HUDEP-2 (cell line): ENCODE data around the gene FOXP1.

Experiments used
- DNase-seq, 76 experiments: peaks; one replicate each; lab custom pipeline; 2025; ENCODE audit not compliant: unreplicated experiment in 76 of 76; lab: John Stamatoyannopoulos, UW

FOXP1 gene

DNA sequence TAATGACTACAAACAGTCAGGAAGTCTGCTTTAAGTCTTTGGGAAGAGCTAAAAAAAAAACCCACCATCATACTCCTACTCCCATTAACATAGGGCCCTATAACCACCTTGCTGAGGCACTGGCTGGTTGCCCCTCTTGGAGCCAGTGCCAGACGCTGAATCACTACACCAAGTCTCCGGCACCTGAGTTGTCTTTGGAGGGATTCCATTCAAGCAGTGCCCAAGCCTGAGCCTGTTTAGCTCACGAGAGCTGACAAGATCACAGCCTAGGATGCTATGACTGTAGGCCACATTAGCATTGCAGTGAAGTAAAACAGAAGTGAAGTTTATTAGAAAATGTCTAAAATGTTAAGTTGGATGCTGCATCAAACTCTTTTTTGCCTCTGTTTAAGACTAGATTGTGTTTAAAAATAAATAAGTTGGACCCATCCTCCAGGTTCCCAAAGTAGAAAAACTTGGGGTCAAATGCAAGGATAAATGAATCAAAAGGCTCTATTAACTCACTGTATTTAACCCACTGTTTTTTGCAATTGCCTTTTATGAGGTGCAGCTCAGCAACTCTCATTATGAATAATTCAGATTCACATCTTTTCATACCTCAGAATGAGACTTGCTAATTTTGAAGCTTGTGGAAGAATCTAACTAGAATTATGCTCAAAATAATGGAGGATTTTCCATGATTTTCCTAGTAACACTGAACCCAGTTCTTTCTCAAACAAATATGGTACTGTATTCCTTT lies 461.9 kb downstream of the FOXP1 start:
- DNase-seq = no peak

DNA sequence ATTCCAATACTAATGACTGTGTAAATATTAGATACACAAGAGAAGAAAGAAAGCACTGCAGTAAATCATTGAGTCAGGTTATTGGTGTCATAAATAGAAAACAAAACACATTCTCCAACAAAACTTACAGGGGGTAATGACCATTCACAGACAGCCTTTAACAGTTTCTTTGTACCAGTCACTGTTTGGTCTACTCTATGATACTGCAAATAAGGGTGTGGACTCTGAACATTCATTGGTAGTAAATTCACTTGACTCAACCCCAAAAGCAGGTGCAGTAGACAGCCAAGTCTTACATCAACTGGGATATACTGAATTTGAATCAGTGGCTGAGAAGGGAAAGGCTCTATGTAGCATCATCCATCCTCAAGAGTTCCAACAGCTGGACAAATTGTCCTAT lies 463.5 kb downstream of the FOXP1 start:
- DNase-seq = no peak

DNA sequence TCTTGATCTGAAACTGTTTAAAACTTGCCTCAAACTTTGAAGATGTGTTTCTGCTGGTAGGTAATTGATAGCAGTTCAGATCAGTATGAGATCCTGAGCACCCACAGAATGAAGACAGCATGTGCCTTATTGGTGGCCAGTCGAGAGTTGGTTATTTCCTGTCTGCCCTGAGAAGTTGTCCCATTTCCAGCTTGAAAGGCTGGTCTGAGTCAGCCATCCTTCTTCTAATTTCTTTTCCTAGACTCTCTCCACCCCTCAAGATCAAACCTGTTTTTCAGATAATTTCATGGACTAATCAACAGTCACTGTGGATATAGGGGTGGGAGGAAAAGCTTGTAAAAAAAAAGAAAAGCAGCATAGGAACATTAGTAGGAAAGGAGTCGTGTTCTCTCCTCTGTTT lies 464.4 kb downstream of the FOXP1 start:
- no peak for DNase-seq

DNA sequence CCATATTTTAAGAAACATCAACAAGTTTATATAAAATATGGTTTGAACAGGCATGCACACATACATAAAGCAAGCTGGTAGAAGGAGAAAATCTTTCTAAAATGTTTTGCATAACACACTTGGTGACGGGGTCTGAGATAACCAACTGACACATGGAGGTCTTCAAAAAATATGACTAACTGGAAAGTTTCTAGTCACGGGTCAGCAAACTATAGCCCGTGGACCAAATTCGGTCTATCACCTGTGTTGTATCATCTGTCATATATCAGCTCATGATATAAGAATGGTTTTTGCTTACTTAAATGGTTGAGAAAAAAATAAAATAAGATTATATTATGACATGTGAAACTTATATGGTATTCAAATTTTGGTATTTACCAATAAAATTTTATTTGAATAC lies 465.1 kb downstream of the FOXP1 start:
- DNase-seq = no peak

DNA sequence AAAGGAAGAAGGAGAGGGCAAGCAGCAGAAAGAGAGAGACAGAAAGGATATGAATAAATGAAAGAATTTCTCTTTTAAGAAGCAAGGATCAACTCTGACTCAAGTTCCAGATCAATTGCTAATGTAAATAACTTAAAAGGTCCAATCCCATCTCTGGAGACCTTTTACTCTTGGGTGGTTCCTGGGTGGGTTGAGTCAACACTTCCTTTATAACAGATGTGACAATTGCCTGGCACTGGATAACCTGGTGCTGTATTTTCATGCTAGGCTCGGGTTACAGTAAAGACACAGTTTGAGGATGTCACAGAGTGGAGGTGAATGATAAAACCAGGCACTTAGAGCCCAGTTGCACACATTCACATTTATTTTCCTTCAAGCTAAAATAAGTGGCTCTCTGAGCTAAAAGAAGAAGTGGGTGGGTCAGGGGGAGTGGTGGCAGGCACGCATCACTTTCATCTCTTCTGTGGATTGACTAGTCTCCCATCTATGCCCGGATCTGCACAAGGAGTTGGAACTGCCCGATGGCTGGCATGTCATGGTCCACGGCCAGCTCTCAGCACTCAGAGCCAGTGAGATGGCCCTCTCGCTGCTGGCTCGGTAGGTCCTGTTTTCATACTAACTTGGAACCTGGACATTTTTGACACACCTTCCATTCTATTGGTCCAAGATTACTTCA lies 465.8 kb downstream of the FOXP1 start:
- no peak for DNase-seq

DNA sequence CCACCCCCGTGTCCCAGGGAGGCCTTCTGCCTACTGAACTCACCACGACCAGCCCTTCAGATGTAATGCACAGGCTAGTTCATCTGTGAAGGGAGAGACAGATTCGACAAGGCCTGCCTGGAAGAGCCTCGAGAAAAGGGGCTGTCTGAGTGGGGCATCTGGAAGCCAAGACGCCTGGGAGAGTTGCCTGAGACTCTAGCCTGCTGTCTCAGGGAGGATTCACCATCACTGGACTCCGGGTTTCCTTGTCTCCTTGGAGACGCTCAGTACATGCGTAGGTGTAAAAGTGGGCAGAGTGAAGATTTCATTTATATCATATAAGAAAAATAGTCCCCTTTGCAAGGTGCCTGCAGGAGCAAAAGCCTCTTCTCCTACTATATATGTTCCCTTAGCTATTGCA lies 468.9 kb downstream of the FOXP1 start:
- DNase-seq = no peak

DNA sequence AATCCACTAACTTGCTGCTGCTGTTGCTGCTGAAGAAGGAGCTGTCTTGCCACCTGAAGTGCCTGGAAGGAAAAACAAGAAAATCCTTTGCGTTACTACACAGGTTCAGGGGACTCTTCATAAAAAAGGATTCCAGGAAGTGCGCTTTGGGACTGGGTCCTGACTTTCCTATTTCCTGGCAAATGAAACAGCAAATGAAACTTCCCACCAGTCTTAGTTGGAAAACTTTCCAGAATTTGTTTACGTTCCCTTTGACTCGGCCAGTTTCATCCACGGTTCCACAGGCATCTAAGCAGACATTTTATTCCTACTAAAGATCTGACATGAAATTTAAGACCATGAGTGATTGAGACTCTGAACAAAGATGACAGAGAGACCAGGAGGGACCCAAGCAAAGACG lies 471.0 kb downstream of the FOXP1 start:
- no peak for DNase-seq

DNA sequence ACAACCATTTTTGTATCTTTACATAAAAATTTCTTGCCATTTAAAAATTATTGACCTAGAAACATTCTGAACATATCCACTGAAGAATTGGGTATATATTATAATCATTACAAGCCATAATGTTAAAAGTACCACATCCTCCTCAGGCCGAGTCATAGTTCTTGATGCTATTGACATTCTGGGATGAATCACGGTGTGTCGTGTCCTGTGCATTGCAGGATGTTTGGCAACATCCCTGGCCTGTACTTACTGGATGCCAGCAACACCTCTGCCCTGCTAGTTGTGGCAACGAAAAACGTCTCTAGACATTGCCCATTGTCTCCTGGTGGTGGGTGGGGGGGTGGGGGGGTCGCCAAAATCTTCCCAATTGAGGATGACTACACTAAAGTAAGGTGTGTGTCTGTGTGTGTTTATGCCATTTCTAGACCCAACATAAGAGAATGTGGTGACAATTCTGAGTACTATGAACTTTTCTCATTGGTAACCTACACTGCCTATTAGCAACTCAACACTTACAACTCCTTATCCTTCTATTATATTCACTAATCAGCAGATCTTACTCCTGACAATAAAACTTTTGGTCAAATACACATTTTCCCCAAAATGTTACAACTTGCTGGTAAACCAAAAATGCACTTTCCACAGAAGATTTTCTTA lies 471.6 kb downstream of the FOXP1 start:
- DNase-seq = no peak

DNA sequence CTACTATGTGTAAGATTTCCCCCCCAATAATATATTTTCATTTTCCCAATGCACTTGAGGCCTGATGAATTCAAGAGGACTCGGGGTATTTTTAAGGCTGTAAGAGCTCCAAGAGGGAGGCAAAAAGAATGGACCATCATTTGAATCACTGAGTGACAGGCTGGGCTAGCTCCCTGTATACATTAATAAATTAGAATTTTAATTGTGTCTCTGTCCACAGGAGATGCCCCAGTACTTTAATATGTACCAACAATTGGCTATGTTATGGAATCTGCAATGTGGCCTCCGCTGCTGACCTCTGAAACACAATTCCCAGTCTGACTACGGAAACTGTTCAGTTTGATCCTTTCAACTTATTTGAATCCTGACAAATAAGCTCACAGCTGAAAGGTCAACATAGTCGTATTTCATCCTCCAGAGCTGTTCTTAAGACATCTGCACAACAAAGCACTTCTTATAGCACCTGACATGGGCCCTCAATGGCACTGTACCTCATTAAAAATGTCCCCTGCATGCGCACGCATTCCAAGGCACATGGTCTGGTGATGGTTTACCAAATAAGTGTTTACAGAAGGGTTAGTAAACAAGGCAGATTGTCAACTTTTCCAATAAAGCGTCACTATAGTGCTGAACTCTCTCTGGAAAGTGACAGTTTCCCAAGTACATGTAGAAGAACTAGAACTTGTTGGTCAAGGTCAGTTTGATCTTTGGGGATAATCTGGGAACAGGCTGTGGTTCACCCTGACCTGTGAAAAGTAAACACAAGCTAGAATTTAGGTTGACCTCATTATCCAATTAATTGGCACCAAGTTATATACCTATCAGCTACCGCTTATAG lies 472.9 kb downstream of the FOXP1 start:
- no peak for DNase-seq

DNA sequence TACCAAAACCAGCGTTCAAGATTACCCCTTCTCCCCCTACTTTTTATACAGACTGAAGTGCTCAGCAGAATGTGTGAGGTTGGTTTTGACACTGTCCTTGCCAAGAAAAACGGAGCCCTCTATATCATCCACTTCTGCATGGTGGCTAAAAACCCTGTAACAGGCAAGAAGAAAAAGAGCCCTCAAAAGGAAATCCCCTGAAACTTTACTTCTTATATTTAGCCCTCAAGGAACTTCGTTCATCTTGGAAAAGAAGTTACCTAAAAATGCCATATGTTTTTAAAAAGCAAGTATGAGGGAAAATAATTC lies 473.6 kb downstream of the FOXP1 start:
- DNase-seq = no peak

DNA sequence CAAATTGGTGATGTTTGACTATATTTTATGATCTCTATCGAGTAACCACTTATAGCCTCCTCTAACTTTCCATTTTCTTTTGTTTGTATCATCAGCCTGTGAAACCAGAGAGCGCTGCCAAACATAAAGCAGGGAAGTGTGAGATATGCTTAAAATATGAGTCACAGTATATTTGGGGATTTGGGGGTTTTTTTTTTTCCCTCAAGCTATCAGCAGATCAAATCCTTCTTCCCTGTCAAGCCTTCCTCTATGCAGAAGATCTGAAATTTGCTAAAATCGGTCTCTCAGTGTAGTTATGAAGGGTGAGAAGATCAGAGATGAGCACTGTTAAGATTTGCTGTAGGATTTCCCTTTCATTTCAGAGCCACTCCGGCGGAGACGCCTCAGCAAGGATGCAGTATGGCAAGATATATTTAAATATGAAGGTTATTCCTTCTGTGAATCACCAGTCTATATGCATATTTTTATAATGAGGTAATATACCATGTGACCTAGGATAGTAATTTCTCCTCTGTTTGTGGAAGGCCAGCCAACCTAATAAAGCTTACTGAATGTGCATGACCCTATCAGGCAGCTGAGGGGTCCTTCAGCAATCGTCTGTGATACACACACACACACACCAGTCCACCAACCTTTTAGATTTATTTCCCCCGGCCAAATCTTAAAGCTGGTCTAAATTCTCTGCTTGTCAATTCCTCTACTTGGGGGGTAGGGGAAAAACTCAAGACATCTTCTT lies 474.1 kb downstream of the FOXP1 start:
- DNase-seq = no peak

DNA sequence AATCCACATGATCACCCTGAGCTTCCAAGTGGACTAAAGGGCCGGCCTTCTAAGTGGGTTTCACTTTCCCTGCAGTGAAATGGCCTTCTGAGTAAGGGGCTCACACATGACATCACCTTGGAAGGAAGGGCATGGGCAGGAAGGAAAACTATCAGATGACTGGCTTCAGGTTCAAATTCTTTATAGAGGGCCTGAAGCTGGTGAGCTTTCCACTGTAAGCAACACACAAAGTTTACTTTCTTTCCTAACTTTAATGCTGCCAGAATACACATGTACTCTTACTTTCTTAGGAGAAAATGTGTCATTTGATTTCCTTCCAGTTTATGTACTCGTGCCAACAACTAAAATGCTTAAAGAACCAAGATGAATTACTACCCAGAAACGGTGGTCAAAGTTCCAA lies 475.6 kb downstream of the FOXP1 start:
- DNase-seq = no peak

DNA sequence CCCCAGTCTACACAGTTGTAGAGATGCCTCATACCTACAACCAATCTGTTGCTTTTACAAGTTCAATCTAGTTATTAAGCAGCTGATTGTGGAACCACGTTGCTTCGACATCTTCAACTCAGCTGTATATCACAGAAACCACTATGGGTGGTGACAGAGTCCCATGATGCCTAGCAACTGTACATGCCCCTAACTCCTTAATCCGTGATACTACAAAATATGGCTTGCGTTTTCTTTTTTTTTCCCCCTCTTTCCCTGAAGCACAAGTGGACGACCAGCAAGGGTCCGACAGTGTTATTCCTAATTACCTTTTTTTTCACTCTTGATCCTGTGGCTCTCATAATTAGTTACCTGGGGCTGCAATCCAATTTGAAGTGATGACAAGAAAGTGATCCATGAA lies 478.6 kb downstream of the FOXP1 start:
- no peak for DNase-seq

DNA sequence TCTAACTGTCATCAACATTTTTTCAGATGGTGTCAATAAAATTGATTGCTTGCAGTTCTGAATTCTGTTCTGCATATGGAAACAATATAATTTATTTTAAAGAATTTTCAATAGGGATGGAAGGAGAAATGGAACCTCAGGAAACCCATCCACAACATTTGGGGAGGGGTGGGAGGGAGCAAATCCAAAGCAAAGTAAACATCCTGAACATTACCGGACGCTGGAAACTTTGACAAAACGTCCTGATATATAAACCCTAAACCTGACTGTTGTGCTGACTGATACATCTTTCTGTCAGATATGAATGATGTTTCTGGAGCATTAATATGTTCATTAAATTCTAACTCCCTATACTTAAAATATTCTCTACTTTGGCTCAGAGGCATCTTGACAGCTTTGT lies 479.0 kb downstream of the FOXP1 start:
- no peak for DNase-seq

DNA sequence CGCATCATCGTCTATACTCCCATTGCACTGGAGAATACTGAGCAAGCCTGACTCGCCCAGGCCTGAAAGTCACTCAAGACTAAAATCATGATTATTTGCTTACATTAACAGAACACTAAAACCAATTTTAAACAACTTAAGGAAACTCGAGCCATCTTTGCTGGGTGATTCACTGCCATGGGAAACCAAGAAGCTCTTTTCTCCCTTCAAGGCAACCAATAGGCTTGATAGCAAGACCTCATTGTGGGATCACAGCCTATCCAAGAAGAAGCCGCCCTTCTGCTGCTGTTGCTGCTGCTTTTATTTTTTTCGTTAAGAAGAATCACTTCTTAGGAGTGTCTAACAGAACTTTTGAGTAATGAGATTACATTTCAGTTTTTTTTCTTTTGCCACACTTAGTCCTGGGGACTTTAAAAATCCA lies 479.4 kb downstream of the FOXP1 start:
- no peak for DNase-seq

DNA sequence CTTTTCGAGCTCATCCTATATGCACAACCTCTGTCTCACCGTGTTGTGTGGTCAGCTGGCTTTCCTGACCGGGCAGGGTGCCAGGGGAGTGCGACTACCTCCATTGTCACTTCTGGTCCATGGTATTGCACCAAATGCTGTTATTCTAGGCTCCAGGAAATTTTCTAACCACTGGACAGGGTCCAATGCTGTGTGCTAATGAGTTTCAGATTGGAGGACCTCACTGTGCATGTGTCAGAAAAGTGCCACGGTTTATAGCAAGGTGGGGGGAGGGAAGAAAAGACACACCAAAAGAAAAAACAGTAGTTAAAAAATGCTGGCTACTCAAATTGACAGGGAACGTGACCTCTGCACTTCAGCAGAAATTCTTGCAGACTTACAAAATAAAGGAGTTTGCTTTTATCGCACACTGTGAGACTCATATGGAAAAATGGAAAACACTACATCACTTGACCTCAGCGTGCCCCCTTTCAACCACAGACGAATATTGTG lies 480.1 kb downstream of the FOXP1 start:
- no peak for DNase-seq

DNA sequence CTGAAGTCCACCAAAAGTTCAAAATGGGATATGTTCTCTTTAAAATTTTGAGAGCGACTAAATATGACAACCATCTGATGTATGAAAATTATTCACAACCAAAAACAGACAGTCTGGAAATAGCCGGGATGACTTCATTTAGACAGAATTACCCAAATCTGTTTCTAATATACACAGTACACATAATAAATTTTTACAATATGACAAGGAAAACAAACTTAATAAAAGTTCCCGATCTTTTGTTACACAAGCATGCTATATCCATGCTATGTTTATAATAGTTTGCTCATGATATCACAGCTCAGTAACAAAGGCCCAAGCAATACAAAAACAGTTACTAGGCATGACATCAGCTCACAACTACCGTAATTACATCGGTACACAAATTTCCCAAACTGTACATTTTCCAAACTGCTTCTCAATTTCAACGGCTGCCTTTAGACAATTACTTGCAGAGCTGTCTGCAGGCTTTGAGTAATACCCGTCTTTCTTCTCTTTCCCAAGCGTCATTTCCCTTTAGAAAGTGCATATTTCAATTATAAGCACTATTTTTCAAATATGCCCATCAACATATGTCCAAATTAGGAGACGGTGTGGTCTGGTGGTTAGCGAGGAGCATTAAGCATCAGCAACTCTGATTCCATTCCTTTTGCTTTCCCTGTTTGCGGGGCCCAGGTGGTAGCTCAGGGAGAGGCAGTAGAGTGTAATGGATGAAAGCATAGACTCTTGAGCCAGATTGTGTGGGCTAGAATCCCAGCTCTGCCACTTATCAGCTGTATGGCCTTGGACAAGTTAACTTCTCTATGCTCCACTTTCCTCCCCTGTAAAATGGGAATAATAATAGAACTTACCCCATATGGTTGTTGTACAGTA lies 481.2 kb downstream of the FOXP1 start:
- no peak for DNase-seq

DNA sequence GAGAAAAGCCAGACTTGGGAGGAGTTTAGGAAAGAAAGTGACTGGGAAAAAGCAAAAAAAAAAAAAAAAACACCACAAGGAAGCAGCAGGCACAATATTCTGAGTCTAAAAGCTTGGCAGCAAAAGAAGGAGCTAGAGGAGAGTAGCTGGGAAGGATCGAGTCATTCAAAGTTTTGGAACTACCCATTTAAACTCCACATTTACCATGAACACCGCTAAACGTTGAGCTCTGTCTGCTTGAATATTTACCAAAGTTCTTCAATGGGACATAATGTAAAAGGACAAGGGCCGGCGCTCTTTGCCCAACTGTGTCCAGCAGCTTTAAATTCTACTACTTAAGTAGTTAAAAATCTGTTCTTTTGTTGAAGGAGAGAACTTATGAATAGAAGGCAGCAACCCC lies 481.9 kb downstream of the FOXP1 start:
- DNase-seq = no peak

DNA sequence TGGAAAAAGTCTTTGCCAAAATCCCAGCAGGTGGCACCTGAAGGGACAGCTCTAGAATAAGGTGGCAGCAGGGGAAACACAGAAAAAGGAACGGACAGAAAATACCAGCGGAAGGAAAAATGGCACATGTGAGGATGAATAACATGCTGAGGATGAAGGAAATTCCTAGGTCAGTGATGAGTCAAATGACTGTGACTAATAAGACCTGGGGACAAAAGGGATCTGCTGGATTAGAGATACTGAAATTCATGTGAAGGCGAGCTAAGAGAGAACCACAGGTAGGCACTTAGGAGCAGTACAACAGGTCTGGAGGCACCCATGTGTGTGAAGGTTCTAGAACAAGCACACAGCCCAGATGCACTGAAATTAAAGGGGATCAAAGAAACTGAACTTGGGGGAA lies 482.5 kb downstream of the FOXP1 start:
- DNase-seq = no peak
